Measurements from ENCODE around the gene CADM1.

DNA sequence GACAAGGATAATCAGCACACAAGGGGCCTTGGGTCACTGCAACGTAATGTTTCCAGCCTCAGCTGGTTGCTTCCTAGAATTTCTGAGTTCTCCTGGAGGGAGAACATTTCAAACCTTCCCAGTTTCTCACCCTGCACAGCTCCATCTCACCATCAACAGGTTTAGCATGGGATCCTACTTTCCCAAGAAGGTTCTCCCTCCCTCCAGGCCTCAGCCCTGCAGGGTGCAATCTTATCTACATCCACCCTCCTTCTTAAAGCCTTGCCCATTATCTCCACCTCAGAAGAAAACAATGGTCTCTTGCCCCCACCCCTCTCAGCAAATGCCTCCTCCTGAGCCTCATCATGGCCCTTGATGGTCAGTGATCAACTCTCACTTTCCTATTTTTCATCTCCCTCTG, 23.6 kb downstream of the CADM1 start:
- TF ChIP-seq POLR2A (IDR thresholded peaks at IDR 0.05; ENCODE audit: low read length) (no peak), GATA1 (IDR thresholded peaks at IDR 0.05; ENCODE audit: low read depth, low read length) (no peak)
